Dedifferentiated amniotic fluid mesenchymal stem cell (primary cell): ENCODE data around the gene OPN1MW2.
"Not testable (repeated sequence)": the region's sequence is repeated elsewhere in the genome, so short reads cannot be mapped to it uniquely, and the experiment has no call there.

Source experiments
- DNase-seq: peaks from one replicate; pipeline ENCODE4 v3.0.0-alpha.2; 2016; ENCODE audit errors: extremely low spot score

OPN1MW2 gene

DNA sequence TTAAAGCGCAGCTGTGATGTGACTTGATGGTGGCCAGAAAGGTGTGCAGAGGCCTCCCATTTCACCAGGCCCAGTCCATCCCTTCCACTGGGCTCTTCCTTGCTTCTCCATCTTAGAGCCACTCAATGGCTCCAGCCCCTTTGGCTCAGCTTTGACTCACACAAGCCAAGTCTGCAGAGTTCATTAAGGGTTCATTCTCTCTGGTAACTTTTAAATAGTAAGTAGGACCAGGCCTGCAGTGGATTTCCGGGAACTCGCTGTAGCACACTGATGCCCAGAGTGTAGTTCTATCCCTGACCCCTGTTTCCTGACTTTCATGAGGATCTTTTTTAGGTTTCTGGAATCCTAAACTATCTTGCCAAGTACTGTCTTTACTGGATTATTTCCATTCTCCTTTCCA lies 49.7 kb downstream of the OPN1MW2 start:
- not testable (repeated sequence) for DNase-seq
